Endothelial cell (in vitro differentiated cells): Measurements from ENCODE around the gene CSNK1G1. TPM values are rescaled to one million over a fixed set of nuclear protein-coding genes. Genes with fewer than 3 reads are reported as not detected.

Experiments used
- DNase-seq: peaks from one replicate; pipeline ENCODE4 v3.0.0; 2021; ENCODE audit warnings: low spot score
- H3K27ac Mint-ChIP-seq: one replicate; pipeline ENCODE4 v1.8.0; 2021; ENCODE audit warnings: mixed read lengths, inconsistent platforms; ENCODE audit not compliant: unreplicated experiment
- H3K27me3 Mint-ChIP-seq: one replicate; pipeline ENCODE4 v1.8.0; 2021; ENCODE audit warnings: mild to moderate bottlenecking, moderate library complexity, mixed read lengths, inconsistent platforms; ENCODE audit not compliant: unreplicated experiment
- H3K36me3 Mint-ChIP-seq: one replicate; pipeline ENCODE4 v1.8.0; 2021; ENCODE audit warnings: mild to moderate bottlenecking, low read depth, mixed read lengths, inconsistent platforms; ENCODE audit not compliant: unreplicated experiment
- H3K4me1 Mint-ChIP-seq: one replicate; pipeline ENCODE4 v1.8.0; 2021; ENCODE audit warnings: mild to moderate bottlenecking, mixed read lengths, inconsistent platforms; ENCODE audit not compliant: unreplicated experiment
- H3K4me3 Mint-ChIP-seq: one replicate; pipeline ENCODE4 v1.8.0; 2021; ENCODE audit warnings: mild to moderate bottlenecking, mixed read lengths, inconsistent platforms; ENCODE audit not compliant: unreplicated experiment
- H3K9me3 Mint-ChIP-seq: one replicate; pipeline ENCODE4 v1.8.0; 2021; ENCODE audit warnings: mixed read lengths, inconsistent platforms; ENCODE audit not compliant: unreplicated experiment
- CTCF ChIP-seq: fragments of 200-600 bp; sonication (generic); IDR thresholded peaks from one replicate; pipeline ENCODE4 v1.5.0; 2021; ENCODE audit warnings: antibody characterized with exemption; ENCODE audit not compliant: unreplicated experiment
- total RNA-seq: library from RNA; stranded (reverse); fragmentation: NEBNext Ultra II Directional; extraction: Animal tissue kit (Norgen Biotek cat#: 25700); gene quantifications from one replicate; pipeline ENCODE4 v1.2.1, GENCODE V29; 2021; ENCODE audit not compliant: unreplicated experiment

Gene CSNK1G1
- total RNA-seq, 1 donor from 2014 or later = 22.9 TPM

GRCh38 chr15:64213646-64214045 is 142.3 kb downstream of the CSNK1G1 start:
- no peaks in the 10 kb centered on the region for H3K27me3 Mint-ChIP-seq
- no peak overlapping the region for H3K27ac Mint-ChIP-seq
- TF ChIP-seq CTCF = no peak
- no peaks in the 10 kb centered on the region for H3K4me1 Mint-ChIP-seq
- H3K9me3 Mint-ChIP-seq = no peaks in the 10 kb centered on the region
- no peak for DNase-seq
- H3K36me3 Mint-ChIP-seq = peaks cover 15% of the 10 kb centered on the region
- no peak overlapping the region for H3K4me3 Mint-ChIP-seq

DNA sequence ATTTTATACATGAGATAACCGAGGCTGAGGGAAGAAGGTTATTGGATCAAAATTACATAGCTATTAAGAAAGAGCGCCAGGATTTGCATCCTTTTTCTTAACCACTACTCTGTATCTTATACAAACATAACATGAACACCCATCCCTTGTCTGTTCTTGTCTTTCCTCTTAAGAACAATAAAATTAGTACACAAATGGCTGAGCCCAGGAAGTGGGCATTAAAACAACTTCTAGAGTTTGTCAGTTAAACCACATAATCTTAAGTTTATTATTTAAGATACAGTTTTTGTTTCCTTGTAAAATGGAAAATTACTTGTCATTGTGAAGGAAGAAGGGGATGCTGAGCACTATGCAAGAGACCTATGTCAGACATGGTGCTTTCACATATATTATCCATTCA is 144.3 kb downstream of the CSNK1G1 start:
- H3K9me3 Mint-ChIP-seq = no peaks in the 10 kb centered on the region
- no peak overlapping the region for H3K4me3 Mint-ChIP-seq
- TF ChIP-seq CTCF = no peak
- H3K27ac Mint-ChIP-seq = no peak overlapping the region
- H3K36me3 Mint-ChIP-seq = peaks cover 15% of the 10 kb centered on the region
- H3K4me1 Mint-ChIP-seq = no peaks in the 10 kb centered on the region
- H3K27me3 Mint-ChIP-seq = no peaks in the 10 kb centered on the region
- DNase-seq = no peak

GRCh38 chr15:64210371-64210770 is 145.6 kb downstream of the CSNK1G1 start:
- no peak for TF ChIP-seq CTCF
- H3K9me3 Mint-ChIP-seq = no peaks in the 10 kb centered on the region
- DNase-seq = no peak
- no peak overlapping the region for H3K27ac Mint-ChIP-seq
- no peaks in the 10 kb centered on the region for H3K27me3 Mint-ChIP-seq
- peaks cover 10% of the 10 kb centered on the region for H3K36me3 Mint-ChIP-seq
- H3K4me1 Mint-ChIP-seq = no peaks in the 10 kb centered on the region
- no peak overlapping the region for H3K4me3 Mint-ChIP-seq

DNA sequence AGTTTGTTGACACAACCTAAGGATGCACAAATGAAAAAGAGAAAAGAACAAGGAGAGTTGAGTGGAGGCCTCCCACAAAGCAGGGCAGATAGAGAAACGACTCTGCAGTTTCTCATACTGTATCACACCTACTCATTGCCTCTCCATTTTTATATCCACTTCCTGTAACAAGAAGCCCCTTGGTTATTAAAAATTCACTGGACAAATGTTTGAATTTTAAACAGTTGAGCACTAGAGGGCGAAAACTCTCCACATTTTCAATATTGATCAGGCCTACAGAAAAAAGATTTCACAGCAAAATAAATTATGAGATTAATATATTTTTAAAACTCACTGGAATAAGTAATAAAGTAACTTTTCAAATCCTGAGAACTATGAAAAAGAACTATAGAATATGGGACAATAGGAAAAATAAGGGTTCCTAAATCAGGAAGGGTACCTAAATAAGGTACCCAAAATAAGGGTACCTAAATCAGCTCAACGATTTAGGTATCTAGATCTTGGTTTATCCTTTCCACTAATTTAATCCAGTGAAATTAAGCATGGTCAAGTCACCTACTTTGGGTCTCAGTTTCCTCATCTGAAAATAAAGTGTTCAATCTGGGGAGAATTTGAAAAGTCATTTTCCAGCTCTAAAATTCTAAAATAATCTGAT is 146.2 kb downstream of the CSNK1G1 start:
- DNase-seq = no peak

More for the DNA sequence above, 146.2 kb downstream of the CSNK1G1 start:
- Mint-ChIP-seq H3K4me1 (no peaks in the 10 kb centered on the region), H3K9me3 (no peaks in the 10 kb centered on the region), H3K27me3 (no peaks in the 10 kb centered on the region), H3K4me3 (no peak overlapping the region), H3K36me3 (peaks cover 10% of the 10 kb centered on the region), H3K27ac (no peak overlapping the region)
- peak; percentile 50 for TF ChIP-seq CTCF
